Ovary (tissue), 3 donors: ENCODE measurements around the gene TREML1.

Experiments used
- CTCF ChIP-seq, 3 donors: fragments of 450-650 bp in 2 of 3; fragments of 200-600 bp in 1 of 3; IDR thresholded peaks; one replicate each; pipeline versions ENCODE4 v1.5.1 to v1.8.0; 2016 to 2022; ENCODE audit warnings: antibody characterized with exemption in 3 of 3, mild to moderate bottlenecking in 1 of 3
- EP300 ChIP-seq: sonication (generic); formaldehyde crosslinking; IDR thresholded peaks from one replicate; pipeline ENCODE4 v1.6.1; 2017; ENCODE audit warnings: antibody characterized with exemption
- POLR2A ChIP-seq: fragments of 450-650 bp; IDR thresholded peaks from one replicate; pipeline ENCODE4 v1.6.1; 2017; ENCODE audit warnings: antibody characterized with exemption, mild to moderate bottlenecking, moderate library complexity
- donor health status: DM: no; HTN: no; CAD: no.

- TF ChIP-seq POLR2A (no peak), CTCF (IDR thresholded peaks at IDR 0.05) (no peak), EP300 (no peak)
Measured at GRCh38 chr6:41119508-41119907, 34.6 kb downstream of the TREML1 start.
